Hepatocyte (in vitro differentiated cells): ENCODE results near the gene HDAC2. TPM values are rescaled to one million over a fixed set of nuclear protein-coding genes. Genes with fewer than 3 reads are reported as not detected.

Source experiments
- DNase-seq: peaks from one replicate; pipeline ENCODE4 v3.0.0-alpha.2; 2016; ENCODE audit warnings: low spot score
- H2AFZ ChIP-seq: fragments of 200-600 bp; sonication (generic); 2 replicates; pipeline ENCODE4 v1.6.0; 2016; ENCODE audit warnings: antibody characterized with exemption, mild to moderate bottlenecking
- H3K27ac ChIP-seq: fragments of 200-600 bp; sonication (generic); 2 replicates; pipeline ENCODE4 v1.5.1; 2016; ENCODE audit warnings: mild to moderate bottlenecking
- H3K27me3 ChIP-seq: fragments of 200-600 bp; sonication (generic); 2 replicates; pipeline ENCODE4 v1.6.1; 2016
- H3K36me3 ChIP-seq: fragments of 200-600 bp; sonication (generic); replicated peaks from 2 replicates; pipeline ENCODE4 v1.5.1; 2016; ENCODE audit warnings: low read depth; ENCODE audit not compliant: insufficient read depth
- H3K4me1 ChIP-seq: fragments of 200-600 bp; sonication (generic); 2 replicates; pipeline ENCODE4 v1.5.1; 2016; ENCODE audit warnings: mild to moderate bottlenecking, moderate library complexity; ENCODE audit not compliant: insufficient read depth
- H3K4me2 ChIP-seq: fragments of 200-600 bp; sonication (generic); 2 replicates; pipeline ENCODE4 v1.6.0; 2016
- H3K4me3 ChIP-seq: fragments of 200-600 bp; sonication (generic); 2 replicates; pipeline ENCODE4 v1.5.1; 2016; ENCODE audit warnings: mild to moderate bottlenecking
- H3K79me2 ChIP-seq: fragments of 200-600 bp; sonication (generic); 2 replicates; pipeline ENCODE4 v1.6.0; 2017; ENCODE audit warnings: mild to moderate bottlenecking
- H3K9me2 ChIP-seq: fragments of 200-600 bp; sonication (generic); replicated peaks from 2 replicates; pipeline ENCODE4 v1.6.0; 2017; ENCODE audit warnings: mild to moderate bottlenecking; ENCODE audit not compliant: insufficient read depth
- H3K9me3 ChIP-seq: fragments of 200-600 bp; sonication (generic); 2 replicates; pipeline ENCODE4 v1.5.1; 2016; ENCODE audit warnings: low read depth, mild to moderate bottlenecking
- H4K20me1 ChIP-seq: fragments of 200-600 bp; sonication (generic); 2 replicates; pipeline ENCODE4 v1.6.0; 2016; ENCODE audit warnings: mild to moderate bottlenecking; ENCODE audit not compliant: insufficient read depth, poor library complexity, severe bottlenecking
- CTCF ChIP-seq: fragments of 200-600 bp; sonication (generic); IDR thresholded peaks from 2 replicates; pipeline ENCODE4 v1.5.1; 2016; ENCODE audit warnings: antibody characterized with exemption, mild to moderate bottlenecking; ENCODE audit not compliant: poor library complexity
- EZH2 ChIP-seq: fragments of 200-600 bp; sonication (generic); IDR thresholded peaks from 2 replicates; pipeline ENCODE4 v1.6.1; 2016; ENCODE audit warnings: antibody characterized with exemption, mild to moderate bottlenecking, borderline replicate concordance
- EZH2phosphoT487 ChIP-seq: fragments of 200-600 bp; sonication (generic); IDR thresholded peaks from one replicate; pipeline ENCODE4 v1.6.1; 2018; ENCODE audit warnings: antibody characterized with exemption, mild to moderate bottlenecking, low read depth, moderate library complexity; ENCODE audit not compliant: unreplicated experiment, severe bottlenecking
- WGBS: methylation state at CpG from one replicate; pipeline ENCODE4 v1.1.6; 2016; ENCODE audit warnings: low lambda C conversion rate; ENCODE audit errors: missing lambda C conversion rate; 5-methylcytosine and 5-hydroxymethylcytosine counted together
- polyA plus RNA-seq: library from polyadenylated mRNA; unstranded; fragments of >200 nt; fragmentation: Nextera tagmentation; extraction: Ambion mirVana; gene quantifications from 2 replicates; pipeline ENCODE4 v1.2.1, GENCODE V29; 2016
- total RNA-seq: library from RNA; depleted of rRNA; stranded (reverse); fragments of >200 nt; gene quantifications from 2 replicates; pipeline ENCODE4 v1.2.3, GENCODE V29; 2014

The HDAC2 gene
- total and polyA plus RNA-seq, 2 experiments from 2014 or later: 139 to 173 TPM

GRCh38 chr6:113901482-113901881 is 69.5 kb downstream of the HDAC2 start:
- WGBS: 92% methylated on average over 2 of the region's 2 CpGs
- TF ChIP-seq CTCF (no peak), EZH2 (no peak), EZH2phosphoT487 (no peak)
- H3K79me2 ChIP-seq: no peaks in the 10 kb centered on the region
- no peak overlapping the region for H2AFZ ChIP-seq
- no peaks in the 10 kb centered on the region for H3K9me3 ChIP-seq
- no peak overlapping the region for H3K27ac ChIP-seq
- H3K4me1 ChIP-seq: peaks cover 14% of the 10 kb centered on the region
- H3K27me3 ChIP-seq: no peaks in the 10 kb centered on the region
- H3K9me2 ChIP-seq: no peaks in the 10 kb centered on the region
- DNase-seq: no peak
- H3K4me2 ChIP-seq: no peak overlapping the region
- H4K20me1 ChIP-seq: no peaks in the 10 kb centered on the region
- no peak overlapping the region for H3K4me3 ChIP-seq
- no peaks in the 10 kb centered on the region for H3K36me3 ChIP-seq

DNA sequence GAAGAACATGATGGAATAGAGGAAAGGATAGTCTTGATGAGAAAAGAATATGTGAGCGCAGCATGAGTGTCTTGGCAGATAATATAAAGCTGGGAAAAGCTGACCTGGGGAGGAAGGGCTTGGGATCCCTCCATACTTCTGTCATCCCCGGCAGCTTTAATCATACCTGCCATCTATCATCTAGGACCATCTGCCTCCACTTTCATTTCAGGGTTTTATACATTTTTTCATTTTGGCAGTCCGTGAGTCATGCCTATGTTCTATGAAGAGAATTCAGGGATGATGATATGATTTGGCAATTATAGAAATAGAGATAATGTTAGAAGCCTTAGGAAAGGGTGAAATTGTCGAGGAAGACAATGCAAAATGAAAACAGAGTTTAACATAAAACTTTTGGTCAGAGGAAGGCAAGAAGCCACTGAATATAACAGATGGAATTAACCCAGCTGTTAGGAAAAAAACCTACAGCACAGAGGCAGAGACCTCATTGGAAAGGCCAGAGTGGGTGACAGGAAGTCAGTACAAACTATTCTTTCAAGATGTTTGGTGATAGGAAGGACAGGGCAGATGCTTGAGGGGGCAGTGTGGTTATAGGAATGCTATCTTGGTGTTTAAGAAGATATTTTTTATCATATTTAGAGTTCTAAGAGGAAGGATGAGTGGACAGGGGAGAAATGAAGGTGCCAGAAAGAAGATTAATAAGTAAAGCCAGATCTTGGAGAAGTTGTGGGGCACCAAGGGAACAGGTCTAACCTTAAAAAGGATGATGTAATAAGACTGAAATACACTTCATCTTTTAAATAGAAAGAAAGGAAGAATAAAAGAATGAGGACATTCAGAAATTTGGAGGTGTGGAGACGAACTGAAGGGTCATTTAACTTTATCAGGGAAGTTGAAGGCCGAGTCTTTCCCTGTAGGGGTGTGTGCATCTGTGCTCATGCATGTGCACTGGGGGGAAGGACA is 76.0 kb downstream of the HDAC2 start:
- Histone ChIP-seq H3K79me2 (no peaks in the 10 kb centered on the region), H3K4me1 (no peaks in the 10 kb centered on the region), H2AFZ (no peak overlapping the region), H3K9me3 (peaks cover 6% of the 10 kb centered on the region), H3K9me2 (no peaks in the 10 kb centered on the region), H3K27me3 (no peaks in the 10 kb centered on the region), H3K4me2 (no peak overlapping the region), H4K20me1 (no peaks in the 10 kb centered on the region), H3K36me3 (no peaks in the 10 kb centered on the region), H3K4me3 (no peak overlapping the region), H3K27ac (no peak overlapping the region)
- DNase-seq: no peak
- no peak for TF ChIP-seq EZH2phosphoT487
- WGBS: 78% methylated on average over 6 of the region's 6 CpGs

DNA sequence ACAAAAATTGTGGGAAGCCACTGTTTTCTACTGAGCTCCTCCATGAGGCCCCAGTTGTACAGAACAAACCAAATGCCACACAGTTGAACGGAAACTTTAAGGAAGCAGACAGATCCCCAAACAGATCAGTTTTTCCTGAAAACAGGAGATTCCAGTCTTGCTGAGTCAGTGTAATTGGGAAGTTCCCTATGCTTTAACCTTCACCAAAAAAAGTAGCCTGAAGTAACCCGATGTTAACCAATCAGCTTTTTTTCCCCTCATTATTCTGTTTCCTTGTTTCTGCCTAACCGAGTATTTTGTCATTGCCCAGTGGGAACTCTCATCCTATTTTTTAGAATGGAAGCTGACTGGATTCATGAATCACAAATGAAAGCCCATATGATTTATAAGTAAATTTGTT is 77.1 kb downstream of the HDAC2 start:
- H3K9me3 ChIP-seq: peaks cover 6% of the 10 kb centered on the region
- H3K27ac ChIP-seq: no peak overlapping the region
- DNase-seq: no peak
- no peak overlapping the region for H3K4me3 ChIP-seq
- 79% methylated on average over 3 of the region's 3 CpGs for WGBS
- no peaks in the 10 kb centered on the region for H3K79me2 ChIP-seq
- no peaks in the 10 kb centered on the region for H3K36me3 ChIP-seq
- no peak for TF ChIP-seq EZH2
- no peak for TF ChIP-seq CTCF
- no peaks in the 10 kb centered on the region for H3K9me2 ChIP-seq
- no peaks in the 10 kb centered on the region for H3K4me1 ChIP-seq
- H2AFZ ChIP-seq: no peak overlapping the region
- no peaks in the 10 kb centered on the region for H3K27me3 ChIP-seq
- no peak overlapping the region for H3K4me2 ChIP-seq
- no peaks in the 10 kb centered on the region for H4K20me1 ChIP-seq

DNA sequence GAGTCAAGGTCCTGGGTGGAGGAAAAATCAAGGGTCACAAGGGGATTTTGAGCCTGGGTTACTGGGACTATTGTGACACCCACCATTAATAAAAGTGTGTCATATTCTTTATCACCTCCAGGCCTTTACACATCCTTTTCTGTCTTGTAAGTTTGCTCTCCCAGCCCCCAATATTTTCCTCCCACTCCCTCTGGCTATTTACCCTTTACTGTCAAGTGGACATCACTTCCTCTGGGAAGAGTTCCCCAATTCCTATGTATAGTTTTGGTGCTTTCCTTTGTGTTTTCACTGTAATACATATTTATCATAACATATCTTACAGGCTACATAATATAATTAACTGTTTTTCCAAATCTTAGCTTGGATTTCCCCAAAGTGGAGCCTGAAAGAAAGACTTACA is 77.5 kb downstream of the HDAC2 start:
- no peak overlapping the region for H2AFZ ChIP-seq
- no peaks in the 10 kb centered on the region for H4K20me1 ChIP-seq
- DNase-seq: no peak
- H3K4me3 ChIP-seq: no peak overlapping the region
- H3K79me2 ChIP-seq: no peaks in the 10 kb centered on the region
- no peaks in the 10 kb centered on the region for H3K27me3 ChIP-seq
- peaks cover 6% of the 10 kb centered on the region for H3K9me3 ChIP-seq
- H3K4me2 ChIP-seq: no peak overlapping the region
- no peaks in the 10 kb centered on the region for H3K9me2 ChIP-seq
- H3K36me3 ChIP-seq: no peaks in the 10 kb centered on the region
- no peaks in the 10 kb centered on the region for H3K4me1 ChIP-seq
- no peak overlapping the region for H3K27ac ChIP-seq
- no peak for TF ChIP-seq EZH2
- no peak for TF ChIP-seq EZH2phosphoT487
- no peak for TF ChIP-seq CTCF
